Endothelial cell of umbilical vein (primary cell): ENCODE measurements around the gene PPY. TPM values are rescaled to one million over a fixed set of nuclear protein-coding genes. Genes with fewer than 3 reads are reported as not detected.

ENCODE experiments used
- BruUV-seq: library from RNA; stranded (reverse); fragments of 400-500 nt; replicated peaks from 2 replicates; lab custom pipeline; 2021; lab: Mats Ljungman, UMichigan
- CTCF ChIA-PET: fragments of 300-600, 350-600 bp; sonication (Branson Sonifier 250); formaldehyde crosslinking; loops from one replicate; lab custom pipeline; 2021; ENCODE audit warnings: antibody characterized with exemption, inconsistent platforms; lab: Charles Lee
- POLR2A ChIA-PET: fragments of 300-600, 350-600 bp; sonication (Branson Sonifier 250); formaldehyde crosslinking; loops from one replicate; lab custom pipeline; 2021; ENCODE audit warnings: antibody characterized with exemption, inconsistent platforms; lab: Charles Lee
- DNase-seq: peaks from one replicate; pipeline ENCODE4 v3.0.0-alpha.2; 2011; ENCODE audit warnings: low read depth, low spot score
- FAIRE-seq: peaks from 2 replicates; lab custom pipeline; 2011; peaks lifted over from hg19 to GRCh38; lab: Jason Lieb, UNC
- H2AFZ ChIP-seq: 2 replicates; pipeline ENCODE4 v1.6.0; 2012; ENCODE audit warnings: low read depth, low read length, control low read depth, inconsistent platforms
- H3K27ac ChIP-seq: 2 replicates; pipeline ENCODE4 v1.5.1; 2011; ENCODE audit warnings: low read depth, mild to moderate bottlenecking, control low read depth, low read length, moderate library complexity; ENCODE audit not compliant: insufficient read depth
- H3K27me3 ChIP-seq, 2 experiments: 2 replicates each; pipeline versions ENCODE4 v1.6.0 to v1.6.1; 2011; ENCODE audit warnings: low read length in 2 of 2, mixed read lengths in 1 of 2; ENCODE audit not compliant: control insufficient read depth in 2 of 2, insufficient read depth in 2 of 2
- H3K36me3 ChIP-seq, 2 experiments: 2 replicates in 1 of 2; 3 replicates in 1 of 2; pipeline ENCODE4 v1.5.1; 2011; ENCODE audit warnings: low read length in 2 of 2, mild to moderate bottlenecking in 1 of 2, moderate library complexity in 1 of 2; ENCODE audit not compliant: control insufficient read depth in 2 of 2, insufficient read depth in 2 of 2; ENCODE audit errors: extremely low read depth in 1 of 2
- H3K4me1 ChIP-seq: 3 replicates; pipeline ENCODE4 v1.5.1; 2011; ENCODE audit warnings: mild to moderate bottlenecking, low read length; ENCODE audit not compliant: control insufficient read depth, insufficient read depth; ENCODE audit errors: extremely low read depth
- H3K4me2 ChIP-seq: 2 replicates; pipeline ENCODE4 v1.6.1; 2011; ENCODE audit warnings: low read length, control low read depth, mixed read lengths; ENCODE audit not compliant: insufficient read depth
- H3K4me3 ChIP-seq, 3 experiments: fragments of 200-600 bp in 1 of 3; sonication (generic), shearing (Covaris generic) in 1 of 3; replicated peaks in 1 of 3; 2 replicates each; pipeline ENCODE4 v1.5.1; 2011 to 2016; ENCODE audit warnings: control low read depth in 3 of 3, low read length in 3 of 3, mild to moderate bottlenecking in 2 of 3, inconsistent platforms in 1 of 3, low read depth in 1 of 3, moderate library complexity in 1 of 3; ENCODE audit not compliant: insufficient read depth in 1 of 3
- H3K79me2 ChIP-seq: 2 replicates; pipeline ENCODE4 v1.6.0; 2012; ENCODE audit warnings: low read length, inconsistent platforms; ENCODE audit not compliant: control insufficient read depth, insufficient read depth
- H3K9ac ChIP-seq: replicated peaks from 2 replicates; pipeline ENCODE3; 2011; ENCODE audit warnings: low read length, control low read depth; ENCODE audit not compliant: insufficient read depth; ENCODE audit errors: extremely low read depth
- H3K9me1 ChIP-seq: replicated peaks from 3 replicates; pipeline ENCODE4 v1.6.0; 2011; ENCODE audit warnings: mild to moderate bottlenecking, low read length; ENCODE audit not compliant: control insufficient read depth, insufficient read depth; ENCODE audit errors: extremely low read depth
- H3K9me3 ChIP-seq: replicated peaks from 2 replicates; pipeline ENCODE4 v1.5.1; 2012; ENCODE audit warnings: low read length, inconsistent platforms; ENCODE audit not compliant: control insufficient read depth, insufficient read depth
- H4K20me1 ChIP-seq: replicated peaks from 2 replicates; pipeline ENCODE3; 2011; ENCODE audit warnings: mild to moderate bottlenecking, low read length; ENCODE audit not compliant: control insufficient read depth, insufficient read depth; ENCODE audit errors: extremely low read depth
- CTCF ChIP-seq, 2 donors: IDR thresholded peaks; 1 replicate in 1 of 2; 2 replicates in 1 of 2; pipeline ENCODE4 v1.5.1; 2011; ENCODE audit warnings: low read length in 2 of 2, mild to moderate bottlenecking in 2 of 2, moderate library complexity in 2 of 2, control low read depth in 1 of 2, inconsistent platforms in 1 of 2, low read depth in 1 of 2; ENCODE audit not compliant: insufficient read depth in 1 of 2; ENCODE audit errors: extremely low read depth in 1 of 2
- EZH2 ChIP-seq: IDR thresholded peaks from 2 replicates; pipeline ENCODE4 v1.6.1; 2012; ENCODE audit warnings: borderline replicate concordance, low read depth, mild to moderate bottlenecking, moderate library complexity, low read length, inconsistent platforms; ENCODE audit not compliant: severe bottlenecking
- FOS ChIP-seq: IDR thresholded peaks from 2 replicates; pipeline ENCODE4 v1.6.1; 2011; ENCODE audit warnings: mild to moderate bottlenecking, low read length, moderate library complexity, borderline replicate concordance; ENCODE audit not compliant: insufficient read depth
- GATA2 ChIP-seq: IDR thresholded peaks from 2 replicates; pipeline ENCODE4 v1.7.0; 2011; ENCODE audit warnings: low read depth, mild to moderate bottlenecking, moderate library complexity, mixed read lengths, low read length; ENCODE audit not compliant: insufficient read length, insufficient read depth
- JUN ChIP-seq: IDR thresholded peaks from 2 replicates; pipeline ENCODE4 v1.6.1; 2011; ENCODE audit warnings: borderline replicate concordance, low read depth; ENCODE audit not compliant: insufficient read length, insufficient read depth
- MAX ChIP-seq: IDR thresholded peaks from 2 replicates; pipeline ENCODE4 v1.6.1; 2011; ENCODE audit not compliant: insufficient read depth, insufficient read length
- MYC ChIP-seq: IDR thresholded peaks from one replicate; pipeline ENCODE4 v1.6.1; 2011; ENCODE audit warnings: mild to moderate bottlenecking, low read depth, low read length
- POLR2A ChIP-seq: IDR thresholded peaks from 2 replicates; pipeline ENCODE4 v1.6.1; 2012; ENCODE audit warnings: low read depth, mild to moderate bottlenecking, control low read depth, low read length
- POLR2AphosphoS5 ChIP-seq: IDR thresholded peaks from 2 replicates; pipeline ENCODE4 v1.6.1; 2012; ENCODE audit warnings: low read depth, mild to moderate bottlenecking, control low read depth, low read length, moderate library complexity; ENCODE audit not compliant: insufficient read depth
- dilution Hi-C: fragments of 300-500 bp; cut with MboI; formaldehyde crosslinking; loops from one replicate; pipeline ENCODE4 v1.15.0; 2019; ENCODE audit warnings: low sequenced_read_pairs; ENCODE audit not compliant: extremely low pct_ligation_motif_present
- intact Hi-C: fragments of 100-400 bp; cut with micrococcal nuclease; formaldehyde crosslinking; loops from one replicate; pipeline ENCODE4 v1.10.0; 2022
- polyA plus RNA-seq, 4 experiments: library from polyadenylated mRNA; depleted of rRNA in 3 of 4; stranded (reverse) in 3 of 4; unstranded in 1 of 4; fragments of >200 nt; gene quantifications; 2 replicates each; pipeline versions ENCODE4 v1.2.1 to v1.2.3, GENCODE V29; 2011 to 2012; ENCODE audit warnings: missing spikeins in 1 of 4
- total RNA-seq: library from RNA; stranded (reverse); gene quantifications from 2 replicates; pipeline ENCODE4 v1.2.3, GENCODE V29; 2021

Gene PPY
- total and polyA plus RNA-seq, 2 donors (not counting 3 experiments of a cell fraction or from before 2014, with no cell fraction given), result not detected

GRCh38 chr17:43891851-43892646 is 50.2 kb downstream of the PPY start:
- Histone ChIP-seq H3K4me2 (no peak overlapping the region), H3K27me3 (peaks cover 3% of the 10 kb centered on the region in 2 experiments), H3K4me3 (no peak overlapping the region), H3K4me1 (no peaks in the 10 kb centered on the region), H3K36me3 (no peaks in the 10 kb centered on the region), H3K79me2 (no peaks in the 10 kb centered on the region), H3K9ac (no peak overlapping the region), H3K9me1 (no peaks in the 10 kb centered on the region), H3K9me3 (no peaks in the 10 kb centered on the region), H4K20me1 (no peaks in the 10 kb centered on the region), H2AFZ (no peak overlapping the region), H3K27ac (no peak overlapping the region)
- FAIRE-seq (no peak), DNase-seq (no peak)
- TF ChIP-seq JUN (no peak), MAX (no peak), POLR2AphosphoS5 (no peak), CTCF (IDR thresholded peaks at IDR 0.05; ENCODE audit: extremely low read depth in 1 of 2, insufficient read depth in 1 of 2, low read depth in 1 of 2, low read length in 2 of 2) (no peak), EZH2 (no peak), POLR2A (no peak), GATA2 (no peak), MYC (no peak), FOS (no peak)
- intact Hi-C loops, result no loop called here
- CTCF ChIA-PET, result interaction anchor here (1.1 to 9.9 kb wide), 3 partner anchors 12 to 46 kb away, joined by 3 to 69 read pairs (median 3); no protein-coding TSS in a partner anchor
- BruUV-seq, result no TSS peak
- POLR2A ChIA-PET, result no interaction called here
- dilution Hi-C loops, result no loop called here

Other genes starting within 250 kb of the PPY start
- not detected in 2 replicates for gene SOST, start 183.7 kb downstream of the PPY start, total RNA-seq
- not detected in 2 replicates for gene SOST, start 183.7 kb downstream of the PPY start, polyA plus RNA-seq
- gene DUSP3, start 163.5 kb downstream of the PPY start, total RNA-seq, result 51.4 and 57.7 TPM in 2 replicates
- 46.8 and 55.2 TPM in 2 replicates for gene DUSP3, start 163.5 kb downstream of the PPY start, polyA plus RNA-seq
- not detected in 2 replicates for gene CFAP97D1, start 162.0 kb downstream of the PPY start, total RNA-seq
- not detected in 2 replicates for gene CFAP97D1, start 162.0 kb downstream of the PPY start, polyA plus RNA-seq
- gene MPP3, start 109.3 kb downstream of the PPY start, total RNA-seq, result 10.8 and 11.3 TPM in 2 replicates
- gene MPP3, start 109.3 kb downstream of the PPY start, polyA plus RNA-seq, result 5.4 and 6.1 TPM in 2 replicates
- gene CD300LG, start 95.3 kb downstream of the PPY start, total RNA-seq, result not detected in 2 replicates
- not detected in 2 replicates for gene CD300LG, start 95.3 kb downstream of the PPY start, polyA plus RNA-seq
- 1.2 and 1.6 TPM in 2 replicates for gene MPP2, start 34.9 kb downstream of the PPY start, total RNA-seq
- 1.2 and 1.4 TPM in 2 replicates for gene MPP2, start 34.9 kb downstream of the PPY start, polyA plus RNA-seq
- gene PYY, start 11.5 kb upstream of the PPY start, total RNA-seq, result not detected in 2 replicates
- gene PYY, start 11.5 kb upstream of the PPY start, polyA plus RNA-seq, result 0.14 TPM in 1 of 2 replicates, not detected in the other
- 5.8 and 6.1 TPM in 2 replicates for gene NAGS, start 62.1 kb upstream of the PPY start, total RNA-seq
- gene NAGS, start 62.1 kb upstream of the PPY start, polyA plus RNA-seq, result 3.3 and 3.7 TPM in 2 replicates
- gene TMEM101, start 72.5 kb upstream of the PPY start, total RNA-seq, result 29.4 and 30.4 TPM in 2 replicates
- 60.2 and 61.6 TPM in 2 replicates for gene TMEM101, start 72.5 kb upstream of the PPY start, polyA plus RNA-seq
- gene LSM12, start 124.2 kb upstream of the PPY start, total RNA-seq, result 68.9 and 73.5 TPM in 2 replicates
- gene LSM12, start 124.2 kb upstream of the PPY start, polyA plus RNA-seq, result 34.3 and 36.5 TPM in 2 replicates
- 74.1 and 78.4 TPM in 2 replicates for gene G6PC3, start 128.3 kb upstream of the PPY start, total RNA-seq
- gene G6PC3, start 128.3 kb upstream of the PPY start, polyA plus RNA-seq, result 194 and 277 TPM in 2 replicates
- gene HDAC5, start 181.2 kb upstream of the PPY start, total RNA-seq, result 40.2 and 40.4 TPM in 2 replicates
- 35.4 and 40.0 TPM in 2 replicates for gene HDAC5, start 181.2 kb upstream of the PPY start, polyA plus RNA-seq
- gene HROB, start 199.5 kb upstream of the PPY start, total RNA-seq, result 9.0 and 10.1 TPM in 2 replicates
- 6.9 and 7.0 TPM in 2 replicates for gene HROB, start 199.5 kb upstream of the PPY start, polyA plus RNA-seq
- gene ASB16, start 228.2 kb upstream of the PPY start, total RNA-seq, result not detected in 2 replicates
- gene ASB16, start 228.2 kb upstream of the PPY start, polyA plus RNA-seq, result not detected in 2 replicates
- gene TMUB2, start 244.5 kb upstream of the PPY start, total RNA-seq, result 39.5 and 43.6 TPM in 2 replicates
- 72.5 and 80.0 TPM in 2 replicates for gene TMUB2, start 244.5 kb upstream of the PPY start, polyA plus RNA-seq